A549 treated with GW870086 at 1 μM for 4 hours (cell line): ENCODE results near the gene CENPVL1. TPM values are rescaled to one million over a fixed set of nuclear protein-coding genes. Genes with fewer than 3 reads are reported as not detected.

Source experiments
- total RNA-seq: library from RNA; stranded (reverse); fragments of 200-300 nt; extraction: Qiagen RNA extraction; gene quantifications from 5 replicates; pipeline ENCODE4 v1.2.3, GENCODE V29; 2022; ENCODE audit warnings: low read depth

The CENPVL1 gene
- not detected in 5 replicates for total RNA-seq

DNA sequence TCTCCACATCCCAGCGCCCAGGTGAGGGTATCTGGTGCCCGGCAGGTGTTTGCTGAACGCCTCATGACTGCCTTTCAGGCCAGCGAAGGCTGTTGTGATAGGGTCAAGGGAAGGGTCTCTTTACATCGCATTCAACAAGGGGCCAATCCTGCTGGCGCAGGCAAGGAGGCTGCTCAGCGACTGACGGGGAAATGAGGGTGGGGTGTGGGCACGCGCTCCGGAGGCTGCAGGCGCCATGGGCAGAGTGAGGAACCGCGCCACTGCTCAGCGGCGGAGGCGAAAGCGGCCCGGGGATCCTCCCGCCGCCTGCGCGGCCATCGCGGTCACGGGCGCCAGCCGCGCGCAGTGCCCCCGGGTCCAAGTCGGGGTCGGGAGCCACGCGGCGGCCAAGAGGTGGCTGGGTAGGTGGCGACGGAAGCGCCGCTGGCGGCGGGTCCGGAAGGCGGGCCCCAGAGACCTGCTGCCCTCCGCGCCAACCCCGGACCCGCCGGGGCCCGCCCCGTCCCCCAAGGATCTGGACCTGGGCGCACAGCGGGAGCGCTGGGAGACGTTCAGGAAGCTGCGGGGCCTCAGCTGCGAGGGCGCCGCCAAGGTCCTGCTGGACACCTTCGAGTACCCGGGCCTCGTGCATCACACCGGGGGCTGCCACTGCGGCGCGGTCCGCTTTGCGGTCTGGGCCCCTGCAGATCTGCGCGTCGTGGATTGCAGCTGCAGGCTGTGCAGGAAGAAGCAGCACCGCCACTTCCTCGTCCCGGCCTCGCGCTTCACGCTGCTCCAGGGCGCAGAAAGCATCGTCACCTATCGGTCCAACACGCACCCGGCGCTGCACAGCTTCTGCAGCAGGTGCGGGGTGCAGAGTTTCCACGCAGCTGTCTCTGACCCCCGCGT, at the start of gene CENPVL1:
Gene CENPVL1 (plus strand): TSS at position 236 of the 888 bp plus-strand sequence. CDS start 0 bp downstream, at position 236.

DNA sequence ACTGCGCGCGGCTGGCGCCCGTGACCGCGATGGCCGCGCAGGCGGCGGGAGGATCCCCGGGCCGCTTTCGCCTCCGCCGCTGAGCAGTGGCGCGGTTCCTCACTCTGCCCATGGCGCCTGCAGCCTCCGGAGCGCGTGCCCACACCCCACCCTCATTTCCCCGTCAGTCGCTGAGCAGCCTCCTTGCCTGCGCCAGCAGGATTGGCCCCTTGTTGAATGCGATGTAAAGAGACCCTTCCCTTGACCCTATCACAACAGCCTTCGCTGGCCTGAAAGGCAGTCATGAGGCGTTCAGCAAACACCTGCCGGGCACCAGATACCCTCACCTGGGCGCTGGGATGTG, 27.6 kb upstream of the CENPVL1 start, which contains the start of gene CENPVL2:
Gene CENPVL2 (minus strand): TSS at position 112 of the 343 bp plus-strand sequence. CDS start 0 bp downstream, at position 112.

GRCh38 chrX:51743179-51743957, 33.1 kb downstream of the CENPVL1 start, which contains the start of gene GSPT2:
Gene GSPT2 (plus strand): TSS chrX:51743442. CDS start chrX:51743627, 185 bp downstream.

Other genes starting within 250 kb of the CENPVL1 start
- 2.6 to 3.0 TPM (median 2.8 TPM) in 5 replicates for gene NUDT11, start 213.9 kb upstream of the CENPVL1 start, total RNA-seq
- 0.08 to 0.37 TPM (median 0.18 TPM) in 4 of 5 replicates, not detected in the other for gene CENPVL3, start 91.6 kb upstream of the CENPVL1 start, total RNA-seq
- gene CENPVL2, start 27.7 kb upstream of the CENPVL1 start, total RNA-seq, result not detected in 5 replicates
- gene GSPT2, start 32.9 kb downstream of the CENPVL1 start, total RNA-seq, result 7.2 to 9.7 TPM (median 8.7 TPM) in 5 replicates
- 69.6 to 85.3 TPM (median 80.4 TPM) in 5 replicates for gene MAGED1, start 183.1 kb downstream of the CENPVL1 start, total RNA-seq